Pancreas (tissue), 10 donors: ENCODE data around the gene NPHP3. TPM values are rescaled to one million over a fixed set of nuclear protein-coding genes. Genes with fewer than 3 reads are reported as not detected.

Experiments
- ATAC-seq, 4 donors: fragments of 200-7000 bp; cut with Tn5 transposase; one replicate each; pipeline versions ENCODE4 v1.8.0 to v1.9.1; 2020; ENCODE audit warnings: mild to moderate bottlenecking in 4 of 4, moderate library complexity in 4 of 4
- DNase-seq, 6 donors: peaks; one replicate each; pipeline ENCODE4 v3.0.0-alpha.2; 2020
- FAIRE-seq: peaks from 2 replicates; lab custom pipeline; 2012; peaks lifted over from hg19 to GRCh38; lab: Jason Lieb, UNC
- H3K27ac ChIP-seq, 4 donors: fragments of 200-600 bp; sonication (generic); 1 replicate in 3 of 4; 2 replicates in 1 of 4; pipeline versions ENCODE4 v1.5.0 to v1.8.0; 2020
- H3K27me3 ChIP-seq, 4 donors: fragments of 200-600 bp; one replicate each; pipeline ENCODE4 v1.8.0; 2021
- H3K36me3 ChIP-seq, 3 donors: fragments of 200-600 bp; sonication (generic) in 1 of 3; one replicate each; pipeline versions ENCODE4 v1.5.0 to v1.8.0; 2020 to 2021
- H3K4me1 ChIP-seq, 3 donors: fragments of 200-600 bp; one replicate each; pipeline ENCODE4 v1.8.0; 2021
- H3K4me3 ChIP-seq, 4 donors: fragments of 200-600 bp; sonication (generic) in 2 of 4; one replicate each; pipeline versions ENCODE4 v1.5.0 to v1.8.0; 2020 to 2021
- H3K9me3 ChIP-seq, 4 donors: fragments of 200-600 bp; one replicate each; pipeline ENCODE4 v1.8.0; 2021
- WGBS, 2 donors: extraction: QIAGEN DNeasy Blood & Tissue Kit; methylation state at CpG; one replicate each; pipeline ENCODE4 v1.1.7; 2013; 5-methylcytosine and 5-hydroxymethylcytosine counted together
- intact Hi-C, 3 donors: fragments of 100-400 bp; cut with DNase I; formaldehyde crosslinking; loops; one replicate each; pipeline versions ENCODE4 v1.11.1 to v1.14.2; 2022
- polyA plus RNA-seq, 2 donors: library from polyadenylated mRNA; stranded (reverse); fragments of 200-250 nt; gene quantifications; one replicate each; pipeline ENCODE4 v1.2.3, GENCODE V29; 2013
- total RNA-seq, 6 donors: library from RNA; stranded (reverse); fragmentation: NEBNext Ultra II Directional in 4 of 6; extraction: Animal tissue kit (Norgen Biotek cat#: 25700) in 4 of 6; gene quantifications; one replicate each; pipeline versions ENCODE4 v1.2.1 to v1.2.4, GENCODE V29; 2021 to 2023
- TF ChIP-seq, protein P1 (sequence below), 4 donors: fragments of 200-600 bp; sonication (generic) in 3 of 4; IDR thresholded peaks; one replicate each; pipeline versions ENCODE4 v1.5.0 to v1.8.0; 2021; ENCODE audit warnings: antibody characterized with exemption in 4 of 4
- donor health status: healthy with polysubstance abuse.
- donor health status: DM: no; HTN: no; CAD: no; lungs with moderate emphysema.
- donor health status: DM: no; HTN: no; CAD: no.
- donor health status: control.
- donor health status: control.
- donor health status: Bipolar disorder and iron deficiency.
- donor health status: DM: yes; HTN: yes; CAD: no.
- donor health status: DM: no; HTN: no; CAD: no.
- donor health status: DM: no; HTN: no; CAD: no.
- donor health status: DM: yes; HTN: yes; CAD: no.

Gene NPHP3
- total and polyA plus RNA-seq, 8 donors = 6.1 to 23.0 (median 10.6) TPM

DNA sequence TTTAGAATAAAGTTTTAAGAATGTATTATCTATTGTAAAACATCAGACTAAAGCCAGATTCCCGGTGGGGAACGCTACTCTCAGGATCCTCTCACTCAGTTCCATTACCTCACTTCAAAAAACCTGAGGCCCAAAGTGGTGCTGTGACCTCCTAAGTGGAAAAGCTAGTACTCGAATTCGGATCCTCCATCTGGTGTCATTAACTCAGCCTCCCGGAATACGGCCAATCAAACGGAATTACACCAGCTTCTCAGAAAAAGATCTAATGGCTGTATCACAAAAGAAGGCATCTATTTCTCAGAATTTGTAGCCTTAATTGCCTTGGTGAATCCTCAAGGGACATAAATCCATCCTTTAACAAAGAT, 63.2 kb downstream of the NPHP3 start:
- H3K4me1 ChIP-seq = peaks cover 16 to 31% (median 19%) of the 10 kb centered on the region in 3 donors
- TF ChIP-seq, protein P1, sequence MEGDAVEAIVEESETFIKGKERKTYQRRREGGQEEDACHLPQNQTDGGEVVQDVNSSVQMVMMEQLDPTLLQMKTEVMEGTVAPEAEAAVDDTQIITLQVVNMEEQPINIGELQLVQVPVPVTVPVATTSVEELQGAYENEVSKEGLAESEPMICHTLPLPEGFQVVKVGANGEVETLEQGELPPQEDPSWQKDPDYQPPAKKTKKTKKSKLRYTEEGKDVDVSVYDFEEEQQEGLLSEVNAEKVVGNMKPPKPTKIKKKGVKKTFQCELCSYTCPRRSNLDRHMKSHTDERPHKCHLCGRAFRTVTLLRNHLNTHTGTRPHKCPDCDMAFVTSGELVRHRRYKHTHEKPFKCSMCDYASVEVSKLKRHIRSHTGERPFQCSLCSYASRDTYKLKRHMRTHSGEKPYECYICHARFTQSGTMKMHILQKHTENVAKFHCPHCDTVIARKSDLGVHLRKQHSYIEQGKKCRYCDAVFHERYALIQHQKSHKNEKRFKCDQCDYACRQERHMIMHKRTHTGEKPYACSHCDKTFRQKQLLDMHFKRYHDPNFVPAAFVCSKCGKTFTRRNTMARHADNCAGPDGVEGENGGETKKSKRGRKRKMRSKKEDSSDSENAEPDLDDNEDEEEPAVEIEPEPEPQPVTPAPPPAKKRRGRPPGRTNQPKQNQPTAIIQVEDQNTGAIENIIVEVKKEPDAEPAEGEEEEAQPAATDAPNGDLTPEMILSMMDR (IDR thresholded peaks at IDR 0.05) = no peak
- no peaks in the 10 kb centered on the region for H3K27me3 ChIP-seq
- intact Hi-C loops = no loop called here
- H3K9me3 ChIP-seq = no peaks in the 10 kb centered on the region
- peak overlapping the region; percentile 82 to 96 (median 92) for H3K27ac ChIP-seq
- no peak for FAIRE-seq
- no peaks in the 10 kb centered on the region for H3K36me3 ChIP-seq
- no peak for ATAC-seq
- WGBS, 2 donors = 2 to 4% methylated on average over 7 of the region's 7 CpGs
- DNase-seq = no peak
- peak overlapping the region; percentile 44 to 89 (median 86) for H3K4me3 ChIP-seq

DNA sequence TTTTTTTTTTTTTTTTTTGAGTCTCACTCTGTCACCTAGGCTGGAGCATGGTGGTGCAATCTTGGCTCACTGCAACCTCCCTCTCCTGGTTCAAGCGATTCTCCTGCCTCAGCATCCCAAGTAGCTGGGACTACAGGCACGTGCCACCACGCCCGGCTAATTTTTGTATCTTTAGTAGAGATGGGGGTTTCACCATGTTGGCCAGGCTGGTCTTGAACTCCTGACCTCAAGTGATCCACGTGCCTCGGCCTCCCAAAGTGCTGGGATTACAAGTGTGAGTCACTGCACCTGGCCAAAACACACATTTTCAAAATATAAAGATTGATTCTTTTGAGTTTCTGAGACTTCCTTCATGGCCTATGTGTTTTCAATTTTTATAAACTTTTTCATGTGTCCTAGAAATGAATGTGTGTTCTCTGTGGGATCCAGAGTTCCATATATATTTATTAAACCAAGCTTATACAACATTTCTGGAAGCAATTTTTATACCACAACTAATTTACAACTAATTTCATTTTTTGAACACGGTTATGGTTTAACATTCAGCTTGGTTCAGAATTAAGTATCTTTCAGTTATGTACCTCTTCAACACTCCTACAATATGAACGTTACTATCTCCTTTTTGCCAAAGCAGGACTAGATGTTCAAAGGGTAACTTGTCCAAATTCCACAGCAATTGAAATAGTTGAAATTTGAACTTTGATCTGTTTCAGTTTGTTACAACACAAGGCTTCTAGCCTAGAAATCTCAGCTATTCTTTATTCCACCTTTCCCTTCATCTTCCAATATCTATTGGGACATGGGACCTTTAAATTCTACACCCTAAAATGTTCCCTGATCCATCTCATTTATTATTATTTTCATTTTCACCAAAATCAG, 64.1 kb downstream of the NPHP3 start:
- peak overlapping the region in 1 of 4 donors; percentile 89 for H3K4me3 ChIP-seq
- no peak for FAIRE-seq
- TF ChIP-seq, protein P1 (IDR thresholded peaks at IDR 0.05) = no peak
- H3K9me3 ChIP-seq = no peaks in the 10 kb centered on the region
- ATAC-seq = no peak
- H3K4me1 ChIP-seq = peaks cover 16 to 25% (median 16%) of the 10 kb centered on the region in 3 donors
- 71 to 76% methylated on average over 8 of the region's 8 CpGs for WGBS, 2 donors
- DNase-seq = no peak
- H3K27me3 ChIP-seq = no peaks in the 10 kb centered on the region
- intact Hi-C loops = no loop called here
- no peaks in the 10 kb centered on the region for H3K36me3 ChIP-seq
- no peak overlapping the region for H3K27ac ChIP-seq

DNA sequence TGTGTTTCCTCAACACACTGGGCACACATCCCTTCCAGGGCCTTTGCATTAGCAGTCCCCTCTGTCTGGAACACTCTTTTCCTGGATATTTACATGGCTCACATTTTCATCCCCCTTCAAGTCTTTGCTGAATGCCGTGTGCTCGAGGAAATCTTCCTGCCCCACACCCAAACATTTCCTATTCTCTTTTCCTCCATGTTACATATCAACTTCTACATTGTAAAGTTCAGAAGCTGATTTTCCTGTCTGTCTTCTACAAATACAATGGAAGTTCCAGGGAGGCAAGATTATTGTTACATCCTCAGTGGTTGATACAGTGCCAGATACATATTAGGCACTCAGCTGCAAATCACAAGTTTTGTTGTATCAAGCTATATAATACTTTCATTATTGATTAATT, 66.7 kb downstream of the NPHP3 start:
- H3K27ac ChIP-seq = no peak overlapping the region
- intact Hi-C loops = no loop called here
- H3K9me3 ChIP-seq = no peaks in the 10 kb centered on the region
- H3K4me3 ChIP-seq = no peak overlapping the region
- DNase-seq (no peak), ATAC-seq (no peak), FAIRE-seq (no peak)
- TF ChIP-seq, protein P1 (IDR thresholded peaks at IDR 0.05) = no peak
- WGBS, 2 donors = 78% methylated on average over 2 of the region's 2 CpGs
- H3K4me1 ChIP-seq = peaks cover 7 to 12% (median 9%) of the 10 kb centered on the region in 3 donors
- H3K36me3 ChIP-seq = no peaks in the 10 kb centered on the region
- no peaks in the 10 kb centered on the region for H3K27me3 ChIP-seq

DNA sequence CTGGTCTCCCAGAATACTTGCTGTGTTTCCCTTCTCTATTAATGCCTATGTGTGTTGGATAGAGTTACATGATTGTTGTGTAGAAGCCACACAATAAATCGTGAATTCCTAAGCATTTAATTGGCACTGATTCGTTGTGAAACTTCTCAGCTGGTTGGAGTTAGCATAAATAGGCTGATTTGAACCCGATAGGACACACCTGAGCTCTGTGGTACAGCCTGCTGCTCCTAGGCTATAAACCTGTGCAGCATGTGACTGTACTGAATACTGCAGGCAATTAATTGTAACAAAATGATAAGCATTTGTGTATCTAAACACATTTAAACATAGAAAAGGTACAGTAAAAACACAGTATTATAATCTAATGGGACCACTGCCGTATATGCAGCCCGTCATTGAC, 67.5 kb downstream of the NPHP3 start:
- H3K27ac ChIP-seq = no peak overlapping the region
- intact Hi-C loops = no loop called here
- TF ChIP-seq, protein P1 (IDR thresholded peaks at IDR 0.05) = no peak
- no peak overlapping the region for H3K4me3 ChIP-seq
- no peak for FAIRE-seq
- H3K36me3 ChIP-seq = no peaks in the 10 kb centered on the region
- peaks cover 7 to 12% (median 9%) of the 10 kb centered on the region in 3 donors for H3K4me1 ChIP-seq
- DNase-seq = no peak
- no peaks in the 10 kb centered on the region for H3K27me3 ChIP-seq
- WGBS, 2 donors = 36 to 45% methylated on average over 5 of the region's 5 CpGs
- ATAC-seq = no peak
- no peaks in the 10 kb centered on the region for H3K9me3 ChIP-seq

DNA sequence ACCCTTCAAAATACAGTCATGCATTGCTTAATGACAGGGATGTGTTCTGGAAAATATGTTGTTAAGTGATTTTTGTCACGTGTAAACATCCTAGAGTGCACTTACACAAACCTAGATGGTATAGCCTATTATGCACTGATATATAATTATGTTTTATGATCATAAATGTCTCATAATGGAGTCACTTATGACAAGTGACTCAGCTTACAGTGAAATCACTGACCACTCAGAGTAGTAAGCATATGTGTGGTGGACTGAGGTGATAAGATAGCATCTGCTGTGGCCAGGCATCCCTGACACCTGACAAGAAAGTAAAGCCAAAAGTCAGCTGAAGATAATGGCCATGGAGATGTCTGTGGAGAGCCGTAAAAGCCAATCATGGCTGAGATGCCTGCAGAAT, 68.0 kb downstream of the NPHP3 start:
- Histone ChIP-seq H3K27ac (no peak overlapping the region), H3K4me1 (peaks cover 7 to 12% (median 9%) of the 10 kb centered on the region in 3 donors), H3K27me3 (no peaks in the 10 kb centered on the region), H3K36me3 (no peaks in the 10 kb centered on the region), H3K9me3 (no peaks in the 10 kb centered on the region), H3K4me3 (no peak overlapping the region)
- WGBS, 2 donors = 66 to 79% methylated on average over 2 of the region's 2 CpGs
- DNase-seq = no peak
- intact Hi-C loops = no loop called here
- no peak for ATAC-seq
- FAIRE-seq = no peak
- TF ChIP-seq, protein P1 (IDR thresholded peaks at IDR 0.05) = no peak
